B cell (primary cell): ENCODE results near the gene DHDDS. TPM values are rescaled to one million over a fixed set of nuclear protein-coding genes. Genes with fewer than 3 reads are reported as not detected.

Experiments used
- ATAC-seq: fragments of 200-7000 bp; cut with Tn5 transposase; one replicate; pipeline ENCODE4 v1.10.0; 2021; ENCODE audit warnings: low read depth, mild to moderate bottlenecking, moderate number of reproducible peaks, moderate library complexity
- CTCF ChIA-PET: fragments of 350-600 bp; sonication (Branson Sonifier 250); formaldehyde crosslinking; loops from one replicate; lab custom pipeline; 2021; ENCODE audit warnings: antibody characterized with exemption, inconsistent platforms; lab: Charles Lee
- POLR2A ChIA-PET: fragments of 350-600 bp; sonication (Branson Sonifier 250); formaldehyde crosslinking; loops from one replicate; lab custom pipeline; 2021; ENCODE audit warnings: antibody characterized with exemption; lab: Charles Lee
- DNase-seq: peaks from one replicate; pipeline ENCODE4 v3.0.0; 2013
- H2AFZ ChIP-seq: 2 replicates; pipeline ENCODE4 v1.6.1; 2012; ENCODE audit warnings: mild to moderate bottlenecking, low read depth, low read length; ENCODE audit not compliant: insufficient read depth, poor library complexity, severe bottlenecking
- H3K27ac ChIP-seq, 2 donors: 1 replicate in 1 of 2; 2 replicates in 1 of 2; pipeline ENCODE4 v1.5.1; 2012 to 2013; ENCODE audit warnings: low read length in 2 of 2, mild to moderate bottlenecking in 2 of 2, moderate library complexity in 1 of 2
- H3K27me3 ChIP-seq, 4 experiments: fragments of 200-600 bp in 1 of 4; sonication (generic) in 1 of 4; replicated peaks in 1 of 4; 1 replicate in 2 of 4; 2 replicates in 2 of 4; pipeline versions ENCODE4 v1.6.1 to v1.7.0; 2013 to 2016; ENCODE audit warnings: low read length in 3 of 4, mild to moderate bottlenecking in 2 of 4, mixed read lengths in 1 of 4, moderate library complexity in 1 of 4; ENCODE audit not compliant: insufficient read depth in 4 of 4, control insufficient read depth in 3 of 4; ENCODE audit errors: control extremely low read depth in 1 of 4
- H3K36me3 ChIP-seq, 2 experiments: replicated peaks in 1 of 2; 1 replicate in 1 of 2; 2 replicates in 1 of 2; pipeline versions ENCODE4 v1.6.1 to v1.7.1; 2013; ENCODE audit warnings: low read length in 1 of 2; ENCODE audit not compliant: insufficient read depth in 2 of 2, control insufficient read depth in 1 of 2; ENCODE audit errors: control extremely low read depth in 1 of 2, extremely low read depth in 1 of 2
- H3K4me1 ChIP-seq, 2 donors: fragments of 200-600 bp in 1 of 2; sonication (generic) in 1 of 2; 1 replicate in 1 of 2; 2 replicates in 1 of 2; pipeline versions ENCODE4 v1.5.1 to v1.6.1; 2013 to 2017; ENCODE audit warnings: low read length in 2 of 2; ENCODE audit not compliant: control insufficient read depth in 2 of 2, insufficient read depth in 2 of 2
- H3K4me2 ChIP-seq: replicated peaks from 2 replicates; pipeline ENCODE3; 2012; ENCODE audit warnings: mild to moderate bottlenecking, low read depth, low read length; ENCODE audit not compliant: poor library complexity, severe bottlenecking
- H3K4me3 ChIP-seq, 5 experiments: fragments of 200-600 bp in 1 of 5; sonication (generic) in 1 of 5; 1 replicate in 3 of 5; 2 replicates in 2 of 5; pipeline versions ENCODE4 v1.5.1 to v1.7.0; 2011 to 2016; ENCODE audit warnings: low read length in 4 of 5, mild to moderate bottlenecking in 4 of 5, low read depth in 2 of 5, control low read depth in 1 of 5, moderate library complexity in 1 of 5; ENCODE audit not compliant: insufficient read depth in 1 of 5; ENCODE audit errors: control extremely low read depth in 1 of 5, extremely low read depth in 1 of 5
- H3K79me2 ChIP-seq: fragments of 200-600 bp; sonication (generic); one replicate; pipeline ENCODE4 v1.6.0; 2016; ENCODE audit warnings: low read length; ENCODE audit not compliant: control insufficient read depth, insufficient read depth
- H3K9ac ChIP-seq: fragments of 200-600 bp; sonication (generic); 2 replicates; pipeline ENCODE4 v1.6.1; 2017; ENCODE audit warnings: mild to moderate bottlenecking, low read length, moderate library complexity
- H3K9me3 ChIP-seq, 3 donors: one replicate each; pipeline versions ENCODE4 v1.6.1 to v1.7.1; 2013; ENCODE audit warnings: low read length in 2 of 3; ENCODE audit not compliant: control insufficient read depth in 2 of 3, insufficient read depth in 1 of 3; ENCODE audit errors: control extremely low read depth in 1 of 3
- H4K20me1 ChIP-seq: 2 replicates; pipeline ENCODE4 v1.6.0; 2012; ENCODE audit warnings: mild to moderate bottlenecking, low read length; ENCODE audit not compliant: insufficient read depth, control insufficient read depth, poor library complexity, severe bottlenecking
- H3K27ac Mint-ChIP-seq: one replicate; pipeline ENCODE4 v1.8.0; 2021; ENCODE audit warnings: mixed read lengths
- H3K27me3 Mint-ChIP-seq: one replicate; pipeline ENCODE4 v1.8.0; 2021; ENCODE audit warnings: mixed read lengths
- H3K4me1 Mint-ChIP-seq: one replicate; pipeline ENCODE4 v1.8.0; 2021; ENCODE audit warnings: mixed read lengths
- H3K4me3 Mint-ChIP-seq: one replicate; pipeline ENCODE4 v1.8.0; 2021; ENCODE audit warnings: mixed read lengths
- H3K9me3 Mint-ChIP-seq: one replicate; pipeline ENCODE4 v1.8.0; 2022; ENCODE audit warnings: mixed read lengths; ENCODE audit not compliant: insufficient read depth
- CTCF ChIP-seq: fragments of 200-600 bp; IDR thresholded peaks from one replicate; pipeline ENCODE4 v1.8.0; 2022; ENCODE audit warnings: antibody characterized with exemption, mild to moderate bottlenecking
- EZH2 ChIP-seq: IDR thresholded peaks from 2 replicates; pipeline ENCODE4 v1.6.1; 2012; ENCODE audit warnings: borderline replicate concordance, low read depth, mild to moderate bottlenecking, moderate library complexity, low read length; ENCODE audit not compliant: insufficient read depth, poor library complexity, severe bottlenecking
- WGBS: methylation state at CpG from one replicate; pipeline ENCODE4 v1.1.5; 2013; ENCODE audit warnings: missing lambda C conversion rate; ENCODE audit not compliant: insufficient coverage; 5-methylcytosine and 5-hydroxymethylcytosine counted together
- intact Hi-C: fragments of 100-400 bp; cut with micrococcal nuclease; formaldehyde crosslinking; loops from one replicate; pipeline ENCODE4 v1.10.0; 2022
- polyA plus RNA-seq: library from polyadenylated mRNA; depleted of rRNA; stranded (reverse); fragments of >200 nt; gene quantifications from 2 replicates; pipeline ENCODE4 v1.2.3, GENCODE V29; 2012
- total RNA-seq, 2 donors: library from RNA; stranded (reverse); fragments of 120-200 nt in 1 of 2; gene quantifications; 1 replicate in 1 of 2; 2 replicates in 1 of 2; pipeline versions ENCODE4 v1.2.3 to v1.2.4, GENCODE V29; 2013 to 2022

Gene DHDDS
- total and polyA plus RNA-seq, 2 donors (not counting 1 experiment from before 2014, with no cell fraction given), result 20.4 to 54.2 TPM

GRCh38 chr1:26449868-26450267 is 17.7 kb downstream of the DHDDS start:
- CTCF ChIA-PET, result no interaction called here
- H3K4me2 ChIP-seq, result no peak overlapping the region

GRCh38 chr1:26450908-26451307 is 18.8 kb downstream of the DHDDS start:
- peaks cover 6% of the 10 kb centered on the region in 2 donors for H3K4me1 ChIP-seq
- no peak overlapping the region for H3K4me2 ChIP-seq
- peaks cover 5 to 18% of the 10 kb centered on the region in 2 experiments for H3K36me3 ChIP-seq
- ChIA-PET POLR2A (no interaction called here), CTCF (no interaction called here)
- no peaks in the 10 kb centered on the region for H3K9me3 Mint-ChIP-seq
- H3K9ac ChIP-seq, result no peak overlapping the region
- H3K79me2 ChIP-seq, result no peaks in the 10 kb centered on the region
- no peak for DNase-seq
- H3K27me3 Mint-ChIP-seq, result no peaks in the 10 kb centered on the region
- 100% methylated on average over 2 of the region's 3 CpGs for WGBS
- no peak overlapping the region for H3K4me3 Mint-ChIP-seq
- no peaks in the 10 kb centered on the region for H3K27me3 ChIP-seq
- H4K20me1 ChIP-seq, result no peaks in the 10 kb centered on the region
- H3K27ac ChIP-seq, result no peak overlapping the region
- H3K27ac Mint-ChIP-seq, result no peak overlapping the region
- H3K9me3 ChIP-seq, result no peaks in the 10 kb centered on the region
- TF ChIP-seq EZH2 (no peak), CTCF (no peak)
- no peak overlapping the region for H3K4me3 ChIP-seq
- intact Hi-C loops, result no loop called here
- no peak overlapping the region for H2AFZ ChIP-seq
- H3K4me1 Mint-ChIP-seq, result peaks cover 16% of the 10 kb centered on the region
- ATAC-seq, result no peak

More at GRCh38 chr1:26449868-26450267, 17.7 kb downstream of the DHDDS start:
- no peak for DNase-seq
- no peak for TF ChIP-seq EZH2
- TF ChIP-seq CTCF, result no peak
- H2AFZ ChIP-seq, result no peak overlapping the region
- Mint-ChIP-seq H3K4me3 (no peak overlapping the region), H3K27ac (no peak overlapping the region), H3K27me3 (no peaks in the 10 kb centered on the region), H3K4me1 (peaks cover 16% of the 10 kb centered on the region), H3K9me3 (no peaks in the 10 kb centered on the region)
- no peaks in the 10 kb centered on the region for H3K79me2 ChIP-seq
- H3K27me3 ChIP-seq, result no peaks in the 10 kb centered on the region
- 100% methylated on average over 3 of the region's 3 CpGs for WGBS
- no peaks in the 10 kb centered on the region for H3K9me3 ChIP-seq
- no peak overlapping the region for H3K27ac ChIP-seq
- no peak overlapping the region for H3K9ac ChIP-seq
- no peak overlapping the region for H3K4me3 ChIP-seq
- H4K20me1 ChIP-seq, result no peaks in the 10 kb centered on the region
- H3K4me1 ChIP-seq, result peaks cover 6% of the 10 kb centered on the region in 2 donors
- ATAC-seq, result no peak
- intact Hi-C loops, result no loop called here
- POLR2A ChIA-PET, result no interaction called here
- peaks cover 5 to 16% of the 10 kb centered on the region in 2 experiments for H3K36me3 ChIP-seq
